GM19372 (cell line): ENCODE measurements around the gene SLC26A9.

Experiments
- ATAC-seq: cut with Tn5 transposase; IDR thresholded peaks from one replicate; pipeline ENCODE4 v1.9.1; 2021; ENCODE audit warnings: mild to moderate bottlenecking, low read depth, moderate library complexity; ENCODE audit not compliant: unreplicated experiment

The SLC26A9 gene

DNA sequence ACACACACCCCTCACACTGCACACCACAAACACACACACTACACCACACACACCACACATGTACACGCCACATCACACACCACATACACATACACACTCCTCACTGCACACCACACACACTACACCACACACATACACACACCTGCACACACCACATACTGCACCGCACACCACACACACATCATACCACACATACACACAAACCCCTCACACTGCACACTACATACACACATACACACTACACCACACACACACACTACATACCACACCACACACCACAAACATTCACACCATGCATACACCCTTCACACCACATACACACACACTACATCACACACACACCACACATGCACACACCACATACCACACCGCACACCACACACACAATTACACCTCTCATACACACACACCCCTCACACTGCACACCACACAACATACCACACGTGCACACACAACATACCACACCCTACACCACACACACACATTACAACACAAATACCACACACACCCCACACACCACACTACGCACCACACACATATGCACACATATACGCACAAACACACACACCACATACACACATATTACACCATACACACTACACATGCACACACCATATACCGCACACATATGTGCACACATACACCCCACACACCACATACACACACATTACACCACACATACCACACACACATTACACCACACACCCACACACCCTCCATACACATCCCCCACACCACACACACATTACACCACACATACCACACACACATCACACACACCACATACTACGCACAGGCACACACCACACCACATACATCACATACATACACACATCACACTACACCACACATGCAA is 30.3 kb upstream of the SLC26A9 start:
- no peak for ATAC-seq

DNA sequence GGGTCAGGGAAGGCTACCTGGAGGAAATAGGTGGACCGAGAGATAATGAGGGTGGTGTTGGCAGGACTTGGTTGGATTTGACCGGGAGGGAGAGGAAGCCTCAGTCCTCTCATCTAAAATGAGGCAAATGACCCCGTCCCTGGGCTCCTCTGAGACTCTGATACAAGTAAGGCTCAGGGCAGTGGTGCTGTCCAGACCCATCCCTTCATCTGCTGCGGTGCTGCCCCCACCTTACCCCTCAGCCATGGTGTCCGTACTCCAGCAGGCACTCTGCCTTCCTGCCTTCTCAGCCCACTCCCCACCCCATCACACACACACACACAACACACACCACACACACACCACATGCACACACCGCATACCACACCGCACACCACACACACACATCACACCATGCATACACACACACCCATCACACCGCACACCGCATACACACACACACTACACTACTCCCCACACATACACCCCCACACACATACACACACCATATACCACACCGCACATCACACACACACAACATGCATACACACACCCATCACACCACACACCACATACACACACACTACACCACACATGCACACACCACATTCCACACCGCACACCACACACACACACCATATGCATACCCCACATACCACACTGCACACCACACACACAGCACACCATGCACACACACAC is 29.4 kb upstream of the SLC26A9 start:
- no peak for ATAC-seq

- ATAC-seq: no peak
Measured at GRCh38 chr1:205972081-205972480, 28.8 kb upstream of the SLC26A9 start.

DNA sequence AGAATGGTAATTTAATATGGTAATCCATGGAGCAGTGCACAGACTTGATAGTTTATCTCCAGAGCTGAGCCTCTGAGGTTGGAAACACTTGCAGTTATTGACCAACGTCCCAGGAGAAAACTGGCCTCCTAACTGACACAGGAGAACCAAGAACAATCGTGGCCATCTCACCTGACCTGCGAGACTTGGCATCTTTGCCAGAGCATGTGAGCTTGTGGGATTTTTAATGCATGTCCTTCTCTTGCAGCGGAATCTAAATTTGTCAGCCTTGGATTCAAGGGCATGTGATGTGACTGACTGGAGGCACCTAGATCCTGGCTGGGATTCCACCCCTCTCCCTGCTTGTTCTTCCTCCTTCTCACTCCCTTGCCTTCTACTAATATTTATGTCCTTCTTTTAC is 27.8 kb upstream of the SLC26A9 start:
- ATAC-seq: no peak

- no peak for ATAC-seq
Measured at GRCh38 chr1:205970486-205970885, 27.2 kb upstream of the SLC26A9 start.

- no peak for ATAC-seq
Measured at GRCh38 chr1:205969229-205969628, 26.0 kb upstream of the SLC26A9 start.

- no peak for ATAC-seq
Measured at GRCh38 chr1:205967554-205968335, 24.5 kb upstream of the SLC26A9 start.

GRCh38 chr1:205965036-205965884 is 22.0 kb upstream of the SLC26A9 start:
- no peak for ATAC-seq

GRCh38 chr1:205963352-205964155 is 20.3 kb upstream of the SLC26A9 start:
- ATAC-seq: no peak

GRCh38 chr1:205962821-205963221 is 19.6 kb upstream of the SLC26A9 start:
- no peak for ATAC-seq

DNA sequence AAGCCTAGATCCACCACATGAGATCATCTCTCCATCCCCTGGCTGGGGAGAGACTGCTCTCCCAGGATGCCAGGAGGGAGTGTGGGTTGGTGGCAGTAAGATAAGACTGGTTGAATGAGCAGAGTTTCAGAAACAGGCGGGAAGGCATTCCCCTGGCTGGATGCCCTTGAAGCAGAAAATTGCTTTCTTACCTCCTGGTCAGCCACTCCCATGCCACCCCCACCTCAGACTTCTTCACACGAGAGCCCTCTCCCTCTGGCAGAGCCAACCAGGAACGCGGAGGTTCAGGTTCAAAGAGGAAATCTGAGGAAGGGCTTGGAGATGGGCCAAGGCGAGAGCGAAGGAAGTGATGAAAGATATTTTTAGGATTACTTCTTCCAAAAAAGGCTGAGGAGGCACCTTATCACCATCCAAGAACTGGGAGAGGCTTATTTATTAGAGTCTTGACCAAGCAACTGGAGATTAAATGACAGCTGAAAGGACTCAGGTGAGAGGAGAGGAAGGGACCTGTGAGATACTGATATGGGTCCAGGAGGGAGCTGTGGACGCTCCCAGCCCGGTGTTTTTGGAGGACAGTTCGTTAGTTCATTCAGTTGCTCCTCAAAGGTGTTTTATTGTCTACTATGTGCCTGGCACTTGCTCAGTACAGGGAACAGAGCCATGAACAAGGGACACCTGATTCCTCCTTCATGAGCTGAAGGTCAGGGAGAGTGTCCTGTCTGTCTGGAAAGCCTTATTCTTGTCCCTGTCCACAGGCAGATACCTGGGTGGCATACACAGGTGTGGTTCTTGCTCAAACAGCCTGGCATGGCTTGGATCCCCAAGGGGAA is 18.9 kb upstream of the SLC26A9 start:
- ATAC-seq: no peak

DNA sequence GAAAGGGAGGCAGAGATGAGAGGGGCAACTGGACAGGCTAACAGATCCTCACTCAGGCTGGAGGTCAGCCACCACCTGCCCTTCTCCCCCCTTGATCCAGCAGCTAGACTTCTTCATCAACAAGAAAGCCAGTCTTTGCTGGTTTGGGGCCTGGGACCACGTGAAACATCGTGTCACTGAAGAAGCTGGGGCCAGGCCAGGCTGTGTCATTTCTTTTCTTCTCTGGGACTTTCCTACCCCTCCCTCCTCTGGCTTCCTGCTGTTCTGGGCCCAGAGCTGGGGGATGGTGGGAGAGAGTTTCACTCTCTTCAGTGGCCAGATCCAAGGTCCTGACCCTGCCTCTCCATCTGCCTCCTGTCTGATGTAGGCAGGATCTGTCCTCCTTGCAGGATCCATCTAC is 18.1 kb upstream of the SLC26A9 start:
- no peak for ATAC-seq

- no peak for ATAC-seq
Measured at GRCh38 chr1:205959789-205960188, 16.5 kb upstream of the SLC26A9 start.

- no peak for ATAC-seq
Measured at GRCh38 chr1:205955499-205955898, 12.2 kb upstream of the SLC26A9 start.

- no peak for ATAC-seq
Measured at GRCh38 chr1:205954819-205955404, 11.7 kb upstream of the SLC26A9 start.

DNA sequence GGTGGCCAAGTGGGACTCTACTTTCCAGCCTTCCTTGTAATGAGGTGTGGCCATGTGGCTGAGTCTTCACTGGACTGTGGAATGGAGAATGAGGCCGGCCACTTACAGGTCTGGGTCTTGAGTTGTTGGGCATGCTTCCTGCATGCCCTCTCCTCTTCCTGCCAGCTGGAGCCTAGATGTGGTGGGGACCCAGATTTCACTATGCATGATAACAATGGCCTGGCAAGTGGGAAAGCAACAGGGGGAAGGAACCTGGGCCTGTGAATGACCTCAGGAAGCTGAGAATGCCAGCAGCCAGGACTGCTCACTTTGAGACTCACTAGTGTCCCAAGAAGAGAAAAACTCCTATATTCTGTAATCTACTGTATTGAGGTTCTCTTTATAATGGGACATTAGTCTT is 8.5 kb upstream of the SLC26A9 start:
- no peak for ATAC-seq

- ATAC-seq: no peak
Measured at GRCh38 chr1:205950826-205951549, 7.7 kb upstream of the SLC26A9 start.

- no peak for ATAC-seq
Measured at GRCh38 chr1:205950280-205950679, 7.0 kb upstream of the SLC26A9 start.
